HG02938 (cell line): Measurements from ENCODE around the gene APCDD1L.

Experiments
- ATAC-seq: cut with Tn5 transposase; IDR thresholded peaks from one replicate; pipeline ENCODE4 v1.9.1; 2021; ENCODE audit warnings: mild to moderate bottlenecking, moderate library complexity; ENCODE audit not compliant: unreplicated experiment

Gene APCDD1L

DNA sequence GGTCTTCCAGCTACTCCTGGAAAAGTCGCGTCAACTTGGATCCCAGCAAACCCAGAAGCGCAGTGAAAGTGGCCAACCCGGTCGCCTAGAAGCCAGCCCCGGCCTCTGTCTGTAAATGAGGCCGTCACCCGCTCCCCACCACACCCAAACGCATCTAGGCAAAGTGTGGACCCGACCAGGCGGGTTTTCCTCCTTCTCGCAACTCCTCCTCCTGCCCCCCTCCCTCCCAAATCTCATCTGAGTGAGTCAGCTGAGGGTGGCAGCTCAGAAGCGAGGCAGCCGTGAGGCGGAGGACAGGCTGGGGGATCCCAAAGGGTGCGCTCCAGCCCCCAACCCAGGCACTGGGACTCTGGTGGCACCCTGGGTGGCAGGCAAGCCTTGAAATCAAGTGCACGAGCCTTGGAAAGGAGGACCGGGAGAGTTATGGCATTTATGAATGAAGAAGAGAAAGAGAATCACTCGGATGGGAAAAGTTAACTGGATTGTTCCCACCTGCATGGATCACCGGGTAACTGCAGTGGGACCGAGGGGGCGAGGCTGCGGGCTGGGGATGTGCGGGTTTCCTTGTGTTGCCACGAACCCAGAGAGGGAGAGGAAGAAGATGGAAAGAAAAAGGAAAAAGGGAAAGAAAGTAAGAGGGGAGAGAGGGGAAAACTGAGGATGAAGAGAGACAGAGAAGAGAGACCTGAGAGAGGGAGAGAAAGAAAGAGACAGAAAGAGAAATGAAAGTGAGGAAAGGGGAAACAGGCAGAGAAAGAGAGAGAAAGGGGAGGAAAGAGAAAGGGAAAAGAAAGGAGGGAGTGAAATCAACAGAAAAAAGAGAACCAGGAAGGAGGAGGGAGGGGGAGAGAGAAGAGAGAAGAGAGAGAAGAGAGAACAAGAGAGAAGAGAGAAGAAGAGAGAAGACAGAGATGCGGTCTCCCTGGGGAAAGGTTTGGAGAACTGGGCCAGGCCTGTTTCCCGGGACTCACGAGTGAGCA, at the start of gene APCDD1L:
TSS of gene APCDD1L (minus strand) at position 167 of the 980 bp plus-strand sequence. CDS start 692 bp downstream, outside the sequence.
- ATAC-seq = no peak

DNA sequence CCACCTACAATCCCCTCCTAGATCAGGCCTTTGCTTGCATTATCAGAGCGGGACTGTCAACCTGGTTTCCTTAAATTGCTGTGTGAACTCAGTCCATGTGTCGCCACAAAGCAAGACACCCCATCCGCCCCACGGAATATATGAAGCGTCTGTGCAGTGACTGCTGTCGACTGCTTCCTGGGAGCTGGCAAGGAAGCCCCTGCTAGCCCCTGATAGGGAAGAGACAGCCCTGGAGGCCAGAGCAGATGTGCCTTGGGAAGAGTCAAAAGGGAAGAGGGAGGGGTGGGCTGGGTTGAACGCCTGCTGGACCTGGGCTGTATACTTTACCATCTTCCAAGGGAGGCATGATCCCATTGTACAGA, 44.1 kb upstream of the APCDD1L start:
- no peak for ATAC-seq

DNA sequence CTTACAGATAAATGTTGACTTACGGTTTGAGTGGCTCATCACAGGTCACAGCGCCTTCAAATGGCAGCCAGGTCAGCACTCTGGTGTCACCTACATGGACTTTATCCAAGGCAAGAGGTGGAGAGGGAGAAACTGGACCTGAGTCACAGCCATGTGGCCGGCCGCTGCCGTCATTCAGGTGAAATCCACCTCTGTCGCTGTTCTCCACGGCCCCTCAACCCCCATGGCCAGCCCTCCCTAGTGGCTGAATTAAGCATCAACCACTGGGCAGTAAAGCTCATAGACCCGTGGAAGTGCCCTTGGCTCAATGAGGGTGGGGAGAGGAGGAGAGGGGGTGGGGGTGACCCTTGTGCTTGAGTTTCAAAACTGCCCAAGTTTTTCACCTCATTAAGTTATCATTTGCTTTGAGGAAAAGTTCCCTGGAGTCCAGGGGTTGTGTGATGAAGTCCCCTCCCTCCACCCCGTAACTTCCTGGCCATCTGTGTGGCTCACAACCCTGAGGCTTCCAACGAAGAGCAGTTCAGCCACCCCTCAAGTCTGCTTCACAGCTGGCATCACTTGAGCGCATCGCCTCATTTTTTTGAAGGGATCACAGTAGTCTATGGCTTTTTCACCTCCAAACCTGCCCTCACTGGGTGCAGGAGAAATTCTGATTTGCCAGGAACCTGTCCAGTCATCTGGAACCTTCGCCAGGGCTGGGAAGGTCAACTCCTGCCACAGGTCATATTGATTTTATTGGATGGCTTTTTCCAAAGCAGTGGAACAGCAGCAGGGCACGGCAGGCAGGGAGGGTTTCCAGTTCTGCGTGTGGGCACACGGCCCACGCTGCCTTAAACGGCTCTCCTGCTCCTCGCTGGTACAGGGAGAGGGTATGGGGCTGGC, 43.5 kb upstream of the APCDD1L start:
- no peak for ATAC-seq

DNA sequence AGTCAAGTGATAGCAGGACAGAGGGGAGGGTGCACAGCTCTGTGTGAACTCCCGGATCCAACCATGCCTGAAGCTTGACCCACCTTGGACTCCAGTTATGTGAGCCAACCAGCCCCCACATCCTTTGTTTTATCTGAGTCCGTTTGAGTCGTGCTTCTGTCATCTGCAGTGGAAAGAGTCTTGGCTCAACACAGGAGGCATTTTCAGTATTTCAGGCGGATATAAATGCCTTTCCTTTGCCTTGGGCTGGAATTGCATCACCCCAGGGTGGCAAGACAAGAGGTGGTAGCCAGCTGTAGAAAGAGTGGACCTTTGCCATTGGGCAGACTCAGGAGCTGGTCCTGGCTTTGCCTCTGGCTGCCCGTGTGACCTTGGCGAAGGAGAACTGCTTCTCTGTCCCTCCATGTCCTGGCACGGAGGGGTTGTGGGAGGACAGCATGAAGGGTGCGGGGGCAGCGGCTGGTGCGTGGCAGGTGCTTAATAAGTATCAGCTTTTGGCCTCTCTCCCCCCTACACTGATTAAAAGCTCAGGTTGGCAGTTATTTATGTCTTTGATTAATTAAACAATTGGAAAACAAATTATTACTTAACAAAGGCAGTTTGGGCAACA, 42.6 kb upstream of the APCDD1L start:
- no peak for ATAC-seq

DNA sequence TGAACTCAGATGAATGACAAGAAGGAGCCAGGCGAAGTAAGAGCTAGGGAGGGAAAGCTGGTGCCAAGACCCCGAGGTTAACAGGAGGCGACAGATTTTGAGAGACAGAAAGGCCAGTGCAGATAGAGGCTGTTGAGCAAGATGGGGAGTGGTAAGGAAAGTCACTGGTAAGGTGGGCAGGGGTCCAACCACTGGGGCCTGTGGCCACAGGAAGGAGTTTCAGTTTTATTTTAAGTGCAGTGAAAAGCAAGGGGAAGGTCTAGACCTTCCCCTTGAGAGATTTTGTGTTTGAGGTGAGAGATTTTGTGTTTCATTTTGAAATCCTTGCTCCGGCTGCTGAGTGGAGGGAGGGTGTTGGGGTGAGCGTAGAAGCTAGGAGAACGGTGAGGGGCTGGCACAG, 41.8 kb upstream of the APCDD1L start:
- ATAC-seq = no peak

DNA sequence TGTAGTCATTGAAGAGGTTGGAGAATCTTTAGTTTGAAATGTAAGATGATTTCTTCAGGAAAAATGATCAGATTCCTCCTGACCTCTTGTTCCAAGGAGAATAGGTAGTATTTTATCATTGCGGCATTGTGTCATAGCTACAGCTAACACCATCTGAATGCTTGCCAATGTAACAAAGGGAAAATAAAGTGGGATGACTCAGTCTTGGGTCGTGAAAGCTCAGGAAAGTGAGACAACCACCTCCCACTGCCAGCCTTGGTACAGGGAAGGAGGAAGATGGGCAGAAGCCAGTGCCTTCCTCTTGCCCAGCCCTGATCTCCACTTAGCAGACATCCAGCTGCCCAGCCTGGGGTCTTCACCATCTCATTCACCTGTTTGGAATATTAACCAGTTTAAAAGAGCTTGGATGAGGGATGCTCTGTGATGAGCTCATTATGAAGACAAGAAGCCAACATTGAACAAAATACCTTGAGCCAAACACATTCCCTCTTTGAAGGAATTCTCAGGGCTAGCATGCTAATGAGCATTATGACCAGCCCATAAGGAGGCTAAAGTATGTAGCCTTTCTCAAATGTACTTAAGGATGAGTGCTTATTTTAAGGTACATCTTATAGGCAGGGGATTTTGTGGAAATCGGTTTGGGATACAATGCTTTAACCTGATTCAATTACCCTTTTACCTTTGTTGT, 40.0 kb upstream of the APCDD1L start:
- ATAC-seq = no peak

DNA sequence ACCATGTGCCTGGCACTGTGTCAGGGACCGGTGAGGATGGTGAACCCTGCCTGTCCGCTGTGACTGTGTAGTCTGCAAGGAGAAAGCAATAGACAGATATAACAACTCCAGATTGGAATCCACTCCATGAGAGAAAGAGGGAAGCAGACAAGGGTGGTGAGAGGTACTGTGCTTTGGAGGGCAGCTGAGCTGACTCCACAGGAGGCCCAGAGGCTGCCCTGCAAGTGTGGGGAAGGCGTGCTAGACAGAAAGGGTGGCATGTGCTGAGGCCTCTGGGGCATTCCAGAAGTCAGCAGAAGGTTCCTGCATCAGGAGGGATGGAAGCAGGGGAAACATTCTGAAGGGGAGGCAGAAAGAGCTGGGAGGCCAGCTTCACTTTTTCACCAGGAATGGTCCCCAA, 39.3 kb upstream of the APCDD1L start:
- ATAC-seq = no peak

DNA sequence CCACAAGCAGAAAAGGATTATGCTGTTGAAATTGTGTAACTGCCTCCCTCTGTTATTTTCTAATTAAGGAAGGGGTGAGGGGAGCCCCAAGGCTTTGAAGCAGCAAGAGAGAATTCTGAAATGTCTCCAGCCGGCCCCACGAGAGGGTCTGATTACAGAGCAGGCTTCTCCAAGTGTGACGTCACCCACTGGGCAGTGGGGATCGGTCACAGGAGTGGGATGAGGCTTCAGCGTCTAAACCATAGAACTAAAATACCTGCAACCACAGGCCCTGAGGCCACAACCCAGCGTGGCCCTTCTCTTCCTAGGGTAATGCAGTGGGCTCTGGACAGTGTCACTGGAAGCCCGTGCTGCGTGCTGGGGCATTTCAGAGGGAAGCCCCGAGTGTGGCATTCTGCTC, 38.6 kb upstream of the APCDD1L start:
- ATAC-seq = no peak

DNA sequence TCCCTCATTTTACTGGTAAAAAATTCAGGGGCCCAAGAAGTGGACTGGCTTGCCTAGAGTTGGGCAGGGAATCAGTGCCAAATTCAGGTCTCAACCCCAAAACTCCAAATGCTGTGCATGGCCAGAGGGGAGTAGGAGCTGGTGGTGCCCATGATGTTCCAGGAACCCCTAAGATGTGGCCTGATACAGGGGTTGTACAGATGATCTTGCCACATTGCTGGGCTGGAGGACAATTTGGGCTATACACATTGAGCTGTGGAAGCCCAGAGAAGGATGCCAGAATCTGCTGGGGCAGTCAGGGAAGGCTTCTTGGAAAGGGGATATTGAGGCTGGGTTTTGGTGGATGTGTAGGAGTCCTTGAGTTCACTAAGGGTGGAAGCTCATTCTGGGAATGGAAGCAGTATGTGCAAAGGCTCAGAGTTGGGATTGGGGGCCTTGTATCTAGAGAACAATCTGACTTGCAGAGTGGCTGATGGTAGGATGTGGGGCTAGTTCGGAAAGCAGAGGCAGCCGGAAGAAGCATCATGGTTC, 38.0 kb upstream of the APCDD1L start:
- ATAC-seq = no peak

DNA sequence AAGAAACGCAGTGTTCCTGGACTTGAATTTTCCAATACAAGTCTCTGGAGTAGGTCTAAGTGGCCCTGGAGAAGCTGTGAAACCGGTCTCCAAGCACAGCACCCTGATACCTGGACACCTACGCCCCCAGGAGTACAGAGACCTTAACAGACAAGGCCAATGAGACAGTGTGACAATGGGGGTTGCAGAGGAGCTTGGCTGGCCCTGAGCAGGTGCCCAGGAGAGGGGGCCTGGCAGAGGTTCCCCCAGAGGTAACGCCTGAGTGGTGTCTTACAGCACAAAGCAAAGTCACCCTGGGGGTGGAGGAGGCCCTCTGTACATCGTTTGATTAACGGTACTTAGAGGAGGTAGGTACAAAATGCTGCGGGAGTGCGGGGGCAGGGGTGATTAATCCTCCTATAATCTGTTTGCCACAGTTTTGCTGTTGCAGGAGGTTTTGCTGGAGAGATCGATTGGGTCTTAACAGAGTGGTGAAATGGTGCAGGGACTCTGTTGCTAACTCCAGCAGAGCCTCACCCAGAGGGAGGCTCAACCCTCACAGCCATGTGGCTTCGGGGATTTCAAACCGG, 37.3 kb upstream of the APCDD1L start:
- no peak for ATAC-seq

DNA sequence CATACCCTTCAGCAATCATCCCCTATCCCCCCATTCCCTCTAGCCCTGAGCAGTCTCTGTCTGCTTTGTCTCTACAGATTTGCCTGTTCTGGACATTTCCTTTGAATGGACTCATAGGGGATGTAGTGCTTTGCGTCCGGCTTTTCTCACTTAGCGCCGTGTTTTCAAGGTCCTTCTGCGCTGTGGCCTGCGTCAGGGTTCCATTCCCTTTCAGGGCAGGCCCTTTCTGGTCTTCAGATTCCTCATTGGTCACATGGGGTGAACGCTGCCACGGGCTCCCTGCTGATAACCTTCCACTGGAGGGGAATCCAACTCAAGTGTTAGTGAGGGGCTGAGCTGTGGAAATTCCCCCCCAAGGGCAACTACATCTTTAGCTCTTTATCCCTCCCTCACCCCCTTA, 36.4 kb upstream of the APCDD1L start:
- ATAC-seq = no peak

DNA sequence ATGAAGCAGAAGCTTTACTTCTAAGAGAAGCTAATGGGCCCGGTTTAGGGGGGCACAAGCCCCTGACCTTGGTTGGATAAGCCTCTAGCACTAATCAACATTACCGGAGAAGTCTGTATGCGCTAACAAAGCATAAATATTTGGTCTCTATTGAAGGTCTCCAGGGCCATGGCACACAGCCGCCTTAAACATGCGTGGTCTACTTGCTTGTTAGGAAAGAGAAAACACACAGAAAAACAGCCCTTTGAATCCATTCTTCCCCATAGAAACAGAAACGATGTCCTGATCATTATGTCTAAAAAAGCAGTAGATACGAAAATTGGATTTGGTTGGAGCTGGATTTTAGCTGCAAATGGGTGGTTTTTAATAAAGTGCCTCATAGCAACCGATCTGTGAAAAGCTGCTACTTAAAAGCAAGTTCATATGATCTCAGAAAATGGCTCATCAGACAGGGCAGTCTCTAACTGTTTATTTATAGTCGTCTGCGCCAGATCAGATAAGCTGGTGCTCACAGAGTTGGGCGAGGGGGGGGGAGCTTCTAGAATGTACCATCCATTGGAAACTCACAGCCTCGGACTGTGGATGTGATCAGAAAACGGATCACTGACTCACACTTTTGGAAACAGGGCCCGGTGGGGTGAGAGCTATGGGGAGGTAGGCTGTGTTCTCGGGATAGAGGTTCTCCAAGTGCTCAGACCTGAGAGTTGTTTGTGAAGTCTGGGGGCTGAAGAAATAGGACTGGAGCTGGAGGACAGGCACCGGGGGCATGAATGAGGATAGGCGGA, 35.3 kb upstream of the APCDD1L start:
- no peak for ATAC-seq

DNA sequence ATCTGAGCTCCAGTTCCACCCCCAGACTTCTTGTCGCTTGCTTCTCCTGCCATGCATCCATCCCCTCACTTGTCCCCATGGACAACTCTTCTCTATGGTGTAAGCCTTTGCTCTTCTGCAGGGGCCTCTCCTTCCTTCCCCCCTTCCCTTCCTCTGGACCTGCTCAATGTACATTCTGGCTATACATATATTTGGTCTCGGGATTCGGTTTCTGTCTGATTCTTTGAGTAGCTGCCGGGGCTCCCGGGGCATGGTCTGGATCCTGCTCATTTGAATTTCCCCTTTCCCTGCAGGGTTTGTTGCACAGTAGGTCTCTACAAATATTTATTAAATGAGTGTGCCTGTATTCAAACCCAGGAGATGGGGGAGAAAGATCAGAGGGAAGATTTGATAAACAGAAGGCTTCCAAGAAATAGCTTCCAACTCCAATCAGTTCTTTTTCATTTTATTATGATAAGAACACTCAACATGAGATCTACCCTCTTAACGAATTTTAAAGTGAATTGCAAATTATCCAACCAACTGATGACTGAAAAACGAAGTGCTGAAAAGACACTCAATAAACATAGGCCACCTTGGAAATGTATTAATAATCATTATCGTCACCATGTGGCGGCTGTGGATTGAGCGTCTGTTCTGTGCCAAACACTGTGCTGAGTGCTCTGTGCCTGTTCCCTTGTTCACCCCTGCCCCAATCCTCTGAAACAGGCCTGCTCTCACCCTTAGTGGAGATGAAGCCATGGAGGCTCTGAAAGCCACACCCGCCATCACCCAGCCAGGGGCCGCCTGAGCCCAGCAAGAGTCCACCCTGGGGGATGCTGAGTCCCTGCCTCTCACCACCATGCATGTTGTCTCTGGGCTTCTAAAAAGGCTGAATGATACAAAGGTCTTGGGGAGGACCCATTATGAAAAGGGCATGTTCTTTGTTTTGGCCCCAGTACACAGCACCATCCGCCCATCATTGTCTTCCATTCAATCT, 34.3 kb upstream of the APCDD1L start:
- no peak for ATAC-seq

DNA sequence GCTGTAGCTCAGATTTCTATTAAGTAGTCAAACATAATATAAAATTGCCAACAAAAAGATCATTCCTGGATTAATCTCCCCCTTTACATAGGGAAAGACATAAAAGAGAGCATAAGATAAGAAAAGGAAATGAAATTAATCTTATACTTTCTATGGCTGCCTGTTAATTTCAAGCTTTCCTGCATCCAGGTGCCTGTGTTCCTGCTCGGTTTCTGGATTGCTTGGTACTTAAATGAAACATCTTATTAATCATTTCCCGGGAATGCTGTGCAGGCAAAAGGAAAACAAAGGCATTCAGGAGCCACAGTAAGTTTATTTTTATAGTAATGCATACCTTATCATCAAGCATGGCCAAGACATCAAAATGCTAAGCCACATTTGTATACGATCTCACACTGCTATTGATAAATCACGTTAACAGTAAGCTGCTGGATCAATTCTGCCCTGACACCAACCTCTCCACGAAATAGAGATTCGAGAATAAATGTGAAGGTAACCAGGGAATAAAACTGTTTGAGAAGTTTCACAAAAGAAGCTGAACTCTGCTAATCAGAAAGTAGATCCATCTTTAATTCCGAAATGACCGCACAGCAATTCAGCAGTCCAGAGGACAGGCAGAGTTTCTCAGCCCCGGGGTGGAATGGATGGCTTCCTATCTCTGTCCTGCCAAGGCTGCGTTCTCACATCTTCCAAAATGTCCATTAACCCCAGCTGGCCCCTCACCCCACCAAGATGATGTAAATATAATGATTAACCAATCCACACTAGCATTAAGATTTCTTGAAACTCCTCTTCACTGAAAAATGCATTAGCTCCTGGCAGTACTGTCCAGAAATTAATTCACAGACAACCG, 32.6 kb upstream of the APCDD1L start:
- ATAC-seq = no peak

DNA sequence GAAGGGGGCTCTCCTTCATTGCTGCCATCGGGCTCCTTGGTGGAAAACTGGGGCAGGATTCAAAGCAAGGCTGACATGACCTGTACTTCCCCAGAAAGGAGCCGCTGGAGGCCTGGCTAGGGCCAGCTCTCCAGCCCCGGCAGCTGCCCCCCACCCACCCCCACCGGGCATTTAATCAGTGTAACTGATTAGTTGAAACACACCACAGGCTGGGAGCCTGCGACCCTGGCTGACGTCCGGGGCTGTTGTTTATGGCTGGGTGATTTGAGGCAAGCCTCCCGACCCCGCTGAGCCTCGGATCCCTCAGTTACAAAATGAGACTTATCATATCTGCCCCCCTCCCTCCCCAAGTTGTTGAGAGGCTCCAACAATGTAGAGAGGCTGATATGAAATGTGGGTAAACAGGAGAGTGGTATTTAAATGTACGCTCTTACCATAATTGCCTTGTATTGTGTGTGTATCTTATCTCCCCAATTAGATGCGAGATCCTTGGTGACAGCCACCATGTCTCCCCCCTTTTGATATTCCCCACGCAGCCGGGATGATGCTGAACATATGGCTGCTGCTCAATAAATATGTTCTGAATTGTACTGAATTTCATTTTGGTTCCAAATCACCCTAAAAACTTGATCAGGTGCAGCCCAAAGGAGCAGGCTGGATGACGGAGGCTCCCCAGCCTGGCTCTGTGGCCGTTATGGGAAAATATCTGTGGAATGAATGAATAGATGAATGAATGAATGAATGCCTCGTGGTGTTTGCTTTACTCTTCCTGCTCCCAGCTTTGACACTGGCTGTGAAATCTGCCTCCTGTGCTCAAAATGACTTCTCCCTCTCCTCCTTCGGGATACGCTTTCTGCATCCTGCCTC, 31.8 kb upstream of the APCDD1L start:
- ATAC-seq = no peak

DNA sequence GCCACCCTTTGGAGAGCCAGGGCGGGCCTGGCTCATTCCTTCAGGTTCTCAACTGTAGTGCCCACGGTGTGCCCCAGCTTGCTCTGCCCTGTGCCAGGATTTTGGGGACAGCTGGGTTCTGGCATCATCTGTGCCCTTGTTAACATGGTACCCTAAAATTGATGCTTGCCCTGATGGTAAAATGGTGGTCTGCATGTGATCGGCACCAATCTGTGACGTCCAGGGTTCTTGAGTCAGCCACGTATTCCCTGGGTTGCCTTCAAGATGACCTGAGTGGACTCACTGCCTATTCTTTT, 31.2 kb upstream of the APCDD1L start:
- no peak for ATAC-seq
